Chondrocyte (in vitro differentiated cells): ENCODE data around the gene IGF2BP3. TPM values are rescaled to one million over a fixed set of nuclear protein-coding genes. Genes with fewer than 3 reads are reported as not detected.
A peak's percentile ranks its signal among the peaks of the same experiment; 100 is the strongest.

Experiments
- DNase-seq: peaks from one replicate; pipeline ENCODE4 v3.0.0; 2021; ENCODE audit warnings: mixed read lengths, low spot score
- H3K27ac Mint-ChIP-seq: one replicate; pipeline ENCODE4 v1.8.0; 2021; ENCODE audit warnings: mild to moderate bottlenecking, moderate library complexity, mixed read lengths; ENCODE audit not compliant: unreplicated experiment
- H3K27me3 Mint-ChIP-seq: 2 replicates; pipeline ENCODE4 v1.8.0; 2021; ENCODE audit warnings: low read depth, mixed read lengths
- H3K36me3 Mint-ChIP-seq: 2 replicates; pipeline ENCODE4 v1.8.0; 2021; ENCODE audit warnings: low read depth, mixed read lengths
- H3K4me1 Mint-ChIP-seq: 2 replicates; pipeline ENCODE4 v1.8.0; 2021; ENCODE audit warnings: low read depth, mild to moderate bottlenecking, mixed read lengths
- H3K4me3 Mint-ChIP-seq: one replicate; pipeline ENCODE4 v1.8.0; 2021; ENCODE audit warnings: mild to moderate bottlenecking, moderate library complexity, mixed read lengths; ENCODE audit not compliant: unreplicated experiment
- H3K9me3 Mint-ChIP-seq: 2 replicates; pipeline ENCODE4 v1.8.0; 2021; ENCODE audit warnings: low read depth, mixed read lengths
- CTCF ChIP-seq: fragments of 200-600 bp; sonication (generic); IDR thresholded peaks from 2 replicates; pipeline ENCODE4 v1.5.0; 2021; ENCODE audit warnings: antibody characterized with exemption, mild to moderate bottlenecking, moderate library complexity
- total RNA-seq: library from RNA; stranded (reverse); gene quantifications from 3 replicates; pipeline ENCODE4 v1.2.1, GENCODE V29; 2021

The IGF2BP3 gene
- total RNA-seq, 1 donor from 2014 or later = 53.0 TPM

GRCh38 chr7:23308754-23309153 is 161.5 kb downstream of the IGF2BP3 start:
- H3K36me3 Mint-ChIP-seq = peaks cover 35% of the 10 kb centered on the region
- no peak overlapping the region for H3K27ac Mint-ChIP-seq
- no peaks in the 10 kb centered on the region for H3K27me3 Mint-ChIP-seq
- no peaks in the 10 kb centered on the region for H3K9me3 Mint-ChIP-seq
- DNase-seq = no peak
- no peak overlapping the region for H3K4me3 Mint-ChIP-seq
- no peak for TF ChIP-seq CTCF
- H3K4me1 Mint-ChIP-seq = peaks cover 14% of the 10 kb centered on the region

DNA sequence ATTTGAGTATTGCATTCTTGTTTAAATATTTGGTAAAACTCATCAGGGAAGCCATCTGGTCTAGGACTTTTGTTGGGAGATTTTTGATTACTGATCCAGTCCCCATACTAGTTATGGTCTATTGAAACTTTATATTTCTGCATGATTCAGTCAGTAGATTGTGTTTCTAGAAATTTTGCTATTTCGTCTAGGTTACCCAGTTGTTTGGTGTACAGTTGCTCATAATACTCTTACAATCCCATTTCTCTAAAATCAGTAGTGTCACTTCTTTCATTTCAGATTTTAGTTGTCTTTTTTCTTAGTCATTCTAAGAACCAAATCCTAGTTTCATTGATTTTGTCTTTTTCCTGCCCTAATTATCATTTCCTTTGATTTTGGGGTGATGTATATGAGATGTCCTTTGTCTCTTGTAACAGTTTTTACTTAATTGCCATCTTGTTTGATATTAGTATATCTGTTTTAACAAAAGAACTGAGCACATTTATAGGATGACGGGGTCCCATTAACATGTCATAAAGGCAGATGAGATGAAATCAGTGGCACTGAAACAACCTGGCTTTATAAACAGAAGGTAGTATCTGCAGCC is 163.3 kb downstream of the IGF2BP3 start:
- DNase-seq = no peak
- peaks cover 23% of the 10 kb centered on the region for H3K4me1 Mint-ChIP-seq
- no peak for TF ChIP-seq CTCF
- H3K27me3 Mint-ChIP-seq = no peaks in the 10 kb centered on the region
- H3K4me3 Mint-ChIP-seq = no peak overlapping the region
- H3K36me3 Mint-ChIP-seq = peaks cover 31% of the 10 kb centered on the region
- H3K27ac Mint-ChIP-seq = no peak overlapping the region
- no peaks in the 10 kb centered on the region for H3K9me3 Mint-ChIP-seq

GRCh38 chr7:23299770-23300300 is 170.5 kb downstream of the IGF2BP3 start:
- no peak for DNase-seq
- Mint-ChIP-seq H3K27ac (peak overlapping the region; percentile 94), H3K9me3 (no peaks in the 10 kb centered on the region), H3K4me3 (peak overlapping the region; percentile 86), H3K4me1 (peaks cover 59% of the 10 kb centered on the region), H3K36me3 (peaks cover 5% of the 10 kb centered on the region), H3K27me3 (no peaks in the 10 kb centered on the region)
- no peak for TF ChIP-seq CTCF

DNA sequence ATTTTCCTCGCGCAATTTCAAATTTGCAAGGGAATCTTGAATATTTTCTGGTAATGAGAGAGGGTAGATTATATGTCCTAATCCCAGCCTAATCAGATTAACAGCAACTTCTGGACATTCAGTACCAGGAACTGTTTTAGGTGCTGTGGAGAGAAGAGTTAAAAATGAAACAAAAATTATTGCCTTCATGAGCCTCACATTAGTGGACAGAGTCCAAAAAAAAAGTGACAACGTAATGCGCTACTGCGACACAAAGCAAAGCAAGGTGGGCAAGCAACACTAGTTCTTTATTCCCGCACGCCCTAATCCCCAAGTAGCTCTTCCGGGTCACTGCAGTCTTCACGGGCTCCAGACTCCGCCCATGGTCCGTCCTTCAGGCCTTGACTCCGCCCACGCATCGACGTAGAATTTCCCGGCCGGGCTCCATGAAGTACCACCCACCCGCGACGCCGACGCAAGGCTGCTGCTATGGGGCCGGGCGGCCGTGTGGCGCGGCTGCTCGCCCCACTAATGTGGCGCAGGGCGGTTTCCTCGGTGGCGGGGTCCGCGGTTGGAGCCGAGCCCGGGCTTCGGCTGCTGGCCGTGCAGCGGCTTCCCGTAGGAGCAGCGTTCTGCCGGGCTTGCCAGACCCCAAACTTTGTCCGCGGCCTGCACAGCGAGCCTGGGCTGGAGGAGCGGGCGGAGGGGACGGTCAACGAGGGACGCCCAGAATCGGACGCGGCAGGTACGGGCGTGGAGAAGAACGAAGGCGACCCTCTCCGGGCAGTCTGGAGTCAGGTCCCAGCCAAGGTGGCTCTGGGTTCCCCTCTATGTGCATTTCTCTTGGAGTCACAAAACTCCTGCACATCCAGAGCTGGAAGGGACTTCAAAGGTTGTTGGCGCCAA is 171.2 kb downstream of the IGF2BP3 start, which contains the start of gene MALSU1:
Gene MALSU1 (plus strand): TSS at position 455 of the 885 bp plus-strand sequence. CDS start 14 bp downstream, at position 469.
- Mint-ChIP-seq H3K27ac (peak within 1 kb of the TSS; percentile 94), H3K27me3 (no peaks in the 10 kb centered on the region), H3K9me3 (no peaks in the 10 kb centered on the region), H3K4me1 (peaks cover 56% of the 10 kb centered on the region), H3K36me3 (peaks cover 5% of the 10 kb centered on the region), H3K4me3 (peak within 1 kb of the TSS; percentile 86)
- TF ChIP-seq CTCF = no peak
- peak; percentile 98 for DNase-seq

DNA sequence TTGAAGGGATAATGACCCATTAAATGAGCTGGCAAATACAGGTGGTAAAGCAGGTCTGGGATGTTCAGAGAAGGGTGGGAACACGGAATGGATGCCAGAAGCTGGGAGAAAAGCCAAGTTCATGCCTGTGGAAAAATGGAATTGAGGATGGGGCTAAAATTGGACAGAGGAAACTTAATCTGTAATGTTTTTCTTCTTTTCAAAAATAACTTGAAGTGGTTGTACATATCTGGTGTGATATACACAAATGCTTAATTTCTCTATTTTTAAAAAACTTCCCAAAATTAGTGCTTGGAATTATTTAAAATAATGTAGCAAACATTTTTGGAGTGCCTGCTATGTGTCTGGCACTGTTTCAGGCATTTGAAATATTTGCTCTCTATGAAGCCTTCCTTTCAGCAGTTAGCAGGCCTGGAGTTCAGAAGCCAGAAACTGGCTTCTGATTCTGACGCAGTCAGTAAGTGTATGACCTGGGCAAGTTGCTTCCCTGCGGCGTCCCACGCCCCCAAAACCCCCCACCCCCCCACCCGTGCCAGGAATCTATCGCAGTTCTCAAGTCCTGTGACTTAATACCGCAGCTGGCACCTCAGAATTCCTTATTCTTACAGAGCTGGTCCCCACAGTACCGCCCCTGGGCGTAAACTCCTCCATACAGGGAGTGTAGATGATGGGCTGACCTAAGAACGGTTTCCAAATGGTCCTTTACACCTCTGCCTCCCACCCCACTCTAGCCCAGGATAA is 172.0 kb downstream of the IGF2BP3 start:
- H3K27me3 Mint-ChIP-seq = no peaks in the 10 kb centered on the region
- no peak for TF ChIP-seq CTCF
- no peak for DNase-seq
- peak overlapping the region; percentile 86 for H3K4me3 Mint-ChIP-seq
- peaks cover 57% of the 10 kb centered on the region for H3K4me1 Mint-ChIP-seq
- peaks cover 5% of the 10 kb centered on the region for H3K36me3 Mint-ChIP-seq
- H3K27ac Mint-ChIP-seq = peak overlapping the region; percentile 94
- no peaks in the 10 kb centered on the region for H3K9me3 Mint-ChIP-seq
